Stimulated activated CD8-positive, alpha-beta memory T cell treated with anti-CD3 and anti-CD28 coated beads, Interleukin-15, amount 100 ng/mL, for 24 hours (primary cell): ENCODE data around the gene SLC4A5.
"Not testable (repeated sequence)": the region's sequence is repeated elsewhere in the genome, so short reads cannot be mapped to it uniquely, and the experiment has no call there.

ENCODE experiments used
- DNase-seq: peaks from one replicate; pipeline ENCODE4 v3.0.0-alpha.2; 2020; ENCODE audit warnings: low read depth

SLC4A5 gene

DNA sequence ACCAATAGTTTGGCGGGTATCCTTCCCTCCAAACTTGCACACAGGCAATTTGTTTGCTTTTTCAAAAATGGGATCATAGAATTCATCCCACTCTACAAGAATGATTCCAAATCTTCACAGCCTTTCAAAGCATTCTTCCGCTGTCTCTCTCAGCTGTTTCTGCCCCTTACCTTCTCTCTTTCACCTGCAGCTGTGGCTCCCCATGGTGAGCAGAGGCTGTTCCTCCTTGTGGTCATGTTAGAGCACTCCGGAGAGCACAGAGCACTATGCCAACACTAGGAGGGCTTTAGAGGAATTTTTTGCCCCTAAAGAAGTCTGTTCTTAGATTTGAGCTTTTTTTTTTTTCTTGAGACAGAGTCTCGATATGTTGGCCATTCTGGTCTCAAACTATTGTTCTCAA lies 114.4 kb downstream of the SLC4A5 start:
- no peak for DNase-seq

DNA sequence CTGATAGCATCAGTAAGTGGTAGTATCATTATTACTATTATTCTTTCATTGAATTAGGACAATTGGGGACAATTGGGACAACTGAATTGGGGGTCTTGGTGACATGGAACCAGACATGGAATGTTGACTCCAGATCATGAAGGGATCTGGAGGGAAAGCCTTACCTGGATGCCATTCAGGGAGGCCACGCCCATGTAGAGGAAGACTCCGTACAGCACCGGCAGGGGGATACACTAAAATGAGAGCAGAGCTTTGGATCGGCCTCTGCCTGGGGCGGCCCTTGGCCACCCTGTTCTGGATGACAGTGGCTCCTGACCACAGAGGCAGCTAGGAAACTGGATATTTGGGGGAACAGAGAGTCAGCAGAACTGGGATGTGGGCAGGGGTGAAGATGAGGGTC lies 115.6 kb downstream of the SLC4A5 start:
- no peak for DNase-seq

DNA sequence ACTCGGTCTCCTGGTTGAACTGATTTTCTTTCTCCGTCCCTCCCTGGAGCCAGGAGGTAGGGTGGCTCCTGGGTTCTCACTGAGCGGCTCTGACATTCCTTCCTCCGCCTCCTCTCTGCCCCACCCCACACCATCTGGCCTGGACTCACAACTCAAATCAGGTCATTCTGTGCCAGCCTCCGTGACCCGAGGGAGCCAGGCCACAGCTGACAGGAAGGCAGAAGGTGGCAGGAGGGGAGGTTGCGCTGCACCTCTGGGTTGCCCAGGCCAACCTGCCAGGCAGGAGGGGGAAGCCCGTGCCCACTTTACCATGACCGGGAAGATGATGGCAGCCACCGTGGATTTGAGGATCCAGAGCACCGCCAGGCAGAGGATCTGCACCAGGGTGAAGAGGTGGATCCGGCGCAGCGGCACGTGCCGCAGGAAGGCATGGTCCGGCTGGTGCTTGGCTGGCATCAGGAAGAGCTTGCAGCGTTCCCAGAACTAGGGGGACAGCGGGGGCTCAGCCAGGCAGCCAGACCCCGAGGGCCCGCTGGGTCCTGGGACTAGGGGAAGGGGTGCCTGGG lies 116.5 kb downstream of the SLC4A5 start:
- no peak for DNase-seq

DNA sequence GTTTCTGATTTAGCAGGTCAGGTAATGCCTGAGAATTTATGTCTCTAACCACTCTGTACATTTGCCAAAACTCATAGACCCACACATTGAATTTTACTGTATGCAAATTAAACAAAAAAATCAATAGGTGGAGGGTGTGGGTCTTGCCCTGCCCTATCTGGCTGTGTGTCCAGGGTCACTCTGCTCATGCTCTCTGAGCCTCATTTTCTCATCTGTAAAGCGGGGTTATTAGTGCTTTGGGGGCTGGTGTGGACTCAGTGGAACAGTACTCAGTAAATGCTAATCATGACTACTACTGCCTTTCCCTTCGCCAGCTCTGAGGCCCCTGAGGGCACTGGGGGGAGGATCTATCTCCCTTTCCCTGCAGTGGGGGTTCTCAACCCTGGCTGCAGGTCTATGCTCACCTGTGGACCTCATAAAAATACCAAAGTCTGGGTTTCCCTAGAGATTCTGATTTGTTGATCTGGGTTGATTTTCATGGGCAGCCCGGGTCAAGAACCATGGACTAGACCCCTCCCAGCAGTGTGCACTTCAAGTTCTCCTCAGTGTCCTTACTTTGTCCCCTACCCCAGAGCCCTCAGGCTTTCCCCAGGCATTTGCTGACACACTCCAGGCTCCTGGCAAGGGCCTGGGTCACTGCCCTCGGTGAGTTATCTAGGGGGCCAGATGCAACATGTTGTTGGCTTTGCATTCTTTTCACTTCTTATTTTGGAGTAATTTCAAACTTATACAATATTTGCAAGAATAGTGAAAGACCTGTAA lies 117.3 kb downstream of the SLC4A5 start:
- DNase-seq, result no peak

DNA sequence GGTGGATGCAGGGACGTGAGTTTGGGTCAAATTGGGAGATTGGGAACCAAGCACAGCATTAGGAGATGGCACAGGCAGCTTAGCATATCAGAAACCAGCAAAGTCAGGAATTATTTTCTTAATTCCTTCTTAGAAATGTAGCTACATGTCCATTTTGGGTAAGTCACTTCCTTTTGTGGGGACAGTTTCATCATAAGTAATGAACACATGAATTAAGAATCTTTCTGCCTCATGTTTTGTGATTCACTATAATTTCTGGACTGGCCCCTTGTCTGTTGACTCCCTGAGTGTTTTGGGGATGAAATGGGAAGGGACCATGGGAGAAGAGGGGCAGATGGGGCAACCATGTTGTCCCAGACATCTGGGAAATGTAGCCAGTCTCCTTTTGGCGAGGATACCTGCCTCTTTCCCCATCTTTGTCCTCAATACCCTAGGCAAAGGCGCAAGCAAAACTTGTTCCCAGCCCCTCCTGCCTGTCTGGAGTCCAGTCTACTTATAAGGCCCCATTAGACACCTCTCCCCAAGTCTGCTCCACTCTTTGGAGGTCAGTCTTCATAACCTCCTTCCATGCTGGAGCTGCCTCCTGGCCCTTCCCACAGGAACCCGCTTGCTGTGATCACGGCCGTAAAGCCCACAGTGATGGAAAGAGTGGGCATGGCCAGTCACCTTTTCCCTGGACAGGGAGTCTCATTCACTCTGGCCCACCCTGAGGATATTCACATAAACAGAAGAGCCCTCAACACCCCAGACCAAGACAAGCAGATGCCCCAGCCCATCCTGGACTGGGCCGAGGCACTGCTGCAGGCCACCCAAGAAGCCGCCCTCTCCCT lies 119.1 kb downstream of the SLC4A5 start:
- no peak for DNase-seq

DNA sequence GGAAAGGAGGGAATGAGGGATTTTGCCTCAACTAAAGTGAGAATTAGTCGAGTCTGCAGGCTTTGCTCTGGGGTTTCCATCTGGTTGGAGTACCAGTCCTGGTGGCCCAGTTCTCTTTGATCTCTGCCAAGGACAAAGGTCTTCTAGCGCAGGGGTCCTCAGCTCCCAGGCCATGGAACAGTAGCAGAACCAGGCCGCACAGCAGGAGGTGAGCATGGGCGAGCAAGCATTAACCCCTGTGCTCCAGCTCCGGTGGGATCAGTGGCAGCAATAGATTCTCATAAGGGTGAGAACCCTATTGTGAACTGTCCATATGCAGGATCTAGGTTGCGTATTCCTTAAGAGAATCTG lies 120.9 kb downstream of the SLC4A5 start:
- DNase-seq, result no peak

DNA sequence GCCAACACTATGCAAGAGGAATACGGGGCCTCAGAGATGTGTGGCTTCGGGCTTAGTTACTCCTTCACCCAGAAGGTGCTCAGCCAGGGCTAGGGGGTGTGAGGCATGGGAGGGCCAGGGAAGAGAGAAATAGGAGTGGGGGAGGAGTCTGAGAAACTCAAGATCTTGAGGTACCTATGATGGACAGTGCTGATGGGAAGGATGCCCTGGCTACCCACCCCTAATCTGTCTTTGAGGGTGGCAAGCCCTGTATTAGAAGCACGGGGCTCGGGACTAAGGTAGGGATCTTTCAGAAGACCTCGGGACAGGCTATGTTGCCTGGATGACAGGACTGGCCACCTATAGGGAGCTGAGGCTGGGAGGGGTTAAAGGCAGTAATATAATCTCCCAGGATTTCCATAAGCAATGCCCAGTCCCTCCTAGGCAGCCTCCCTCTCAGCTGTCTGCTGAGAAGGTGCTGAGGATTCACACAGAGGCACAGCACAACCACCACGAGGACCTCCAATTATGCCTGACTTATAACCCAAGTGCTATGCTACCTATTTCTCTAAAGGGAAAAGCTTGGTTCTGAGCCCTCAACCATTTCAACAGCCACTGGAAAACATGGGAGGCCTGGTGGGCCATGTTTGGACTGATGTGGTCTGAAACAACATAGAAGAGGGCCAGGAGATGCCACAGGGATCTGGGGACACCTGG lies 121.5 kb downstream of the SLC4A5 start:
- no peak for DNase-seq

DNA sequence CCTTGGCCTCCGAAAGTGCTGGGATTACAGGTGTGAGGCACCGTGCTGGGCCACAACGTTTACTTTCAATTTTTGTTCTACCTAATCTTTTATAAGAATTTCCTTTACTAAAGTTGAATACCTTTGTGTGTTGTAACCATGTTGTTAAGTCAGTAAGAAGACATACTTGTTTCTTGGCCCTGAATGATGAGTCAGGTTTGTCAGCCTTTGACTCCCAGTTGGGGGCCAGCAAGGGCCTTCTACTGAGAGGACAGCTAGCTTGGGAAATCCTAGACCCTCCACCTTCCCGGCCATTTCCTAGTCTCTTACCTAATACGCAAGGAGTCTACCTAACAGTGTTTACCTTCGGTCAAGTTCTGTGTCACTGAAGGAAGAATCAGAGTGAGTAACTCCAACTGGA lies 122.1 kb downstream of the SLC4A5 start:
- no peak for DNase-seq

DNA sequence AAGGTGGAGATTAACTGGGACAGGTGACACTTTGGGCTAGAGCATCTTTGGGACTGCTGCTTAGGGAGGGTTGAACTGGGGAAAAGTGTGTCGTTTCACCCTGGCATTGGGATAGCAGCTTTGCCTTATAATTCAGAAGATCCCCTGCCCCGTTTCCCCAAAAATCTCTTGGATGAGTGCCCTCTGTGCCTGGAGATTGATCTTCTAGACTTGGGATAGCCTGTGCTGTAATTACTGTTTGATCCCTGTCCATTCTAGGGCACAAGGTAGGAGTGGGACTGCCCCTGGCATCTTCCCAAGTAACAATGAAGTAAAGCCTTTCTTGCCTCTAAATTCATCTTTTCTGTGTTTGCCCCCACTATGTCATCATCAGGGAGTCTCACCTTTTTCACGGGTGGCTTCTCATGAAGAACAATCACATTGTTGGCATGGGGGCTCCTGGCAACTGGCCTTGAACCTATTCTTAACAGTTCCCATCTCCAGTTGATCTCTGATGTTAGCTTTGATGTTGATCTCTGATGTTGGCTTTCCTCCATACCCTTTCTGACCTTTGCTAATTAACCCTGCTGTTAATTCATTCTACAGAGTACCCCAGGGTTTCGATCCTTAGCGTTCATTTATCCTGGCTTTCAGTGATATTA lies 123.2 kb downstream of the SLC4A5 start:
- no peak for DNase-seq

DNA sequence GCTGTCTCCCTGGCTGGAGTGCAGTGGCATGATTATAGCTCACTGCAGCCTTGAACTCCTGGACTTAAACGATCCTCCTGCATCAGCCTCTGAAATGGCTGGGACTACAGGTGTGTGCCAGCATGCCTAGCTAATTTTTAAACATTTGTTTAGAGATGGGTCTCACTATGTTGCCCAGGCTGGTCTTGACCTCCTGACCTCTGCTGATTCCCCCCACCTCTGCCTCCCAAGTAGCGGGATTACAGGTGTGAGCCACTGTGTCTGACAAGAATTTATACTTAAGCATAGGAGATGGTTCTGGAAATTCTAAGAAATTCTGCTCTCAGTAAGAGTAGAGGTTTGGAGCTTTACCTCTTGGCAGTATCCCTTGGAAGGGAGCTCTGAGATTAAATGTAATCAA lies 126.6 kb downstream of the SLC4A5 start:
- DNase-seq, result no peak

DNA sequence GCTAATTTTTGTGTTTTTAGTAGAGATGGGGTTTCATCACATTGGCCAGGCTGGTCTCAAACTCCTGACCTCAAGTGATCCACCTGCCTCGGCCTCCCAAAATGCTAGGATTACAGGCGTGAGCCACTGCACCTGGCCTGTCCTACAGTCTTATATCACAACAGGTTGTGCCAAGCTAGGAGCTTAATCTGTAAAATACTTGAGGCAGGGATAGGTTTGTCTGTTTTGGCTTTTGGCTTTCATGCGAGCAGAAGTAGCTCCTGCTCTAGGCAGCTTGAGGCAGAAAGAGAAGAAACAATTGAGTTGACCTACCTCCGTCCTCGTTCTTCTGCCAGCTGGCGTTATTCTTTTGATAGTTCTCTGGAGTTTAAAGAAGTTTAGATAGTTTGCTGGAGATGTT lies 127.4 kb downstream of the SLC4A5 start:
- not testable (repeated sequence) for DNase-seq

DNA sequence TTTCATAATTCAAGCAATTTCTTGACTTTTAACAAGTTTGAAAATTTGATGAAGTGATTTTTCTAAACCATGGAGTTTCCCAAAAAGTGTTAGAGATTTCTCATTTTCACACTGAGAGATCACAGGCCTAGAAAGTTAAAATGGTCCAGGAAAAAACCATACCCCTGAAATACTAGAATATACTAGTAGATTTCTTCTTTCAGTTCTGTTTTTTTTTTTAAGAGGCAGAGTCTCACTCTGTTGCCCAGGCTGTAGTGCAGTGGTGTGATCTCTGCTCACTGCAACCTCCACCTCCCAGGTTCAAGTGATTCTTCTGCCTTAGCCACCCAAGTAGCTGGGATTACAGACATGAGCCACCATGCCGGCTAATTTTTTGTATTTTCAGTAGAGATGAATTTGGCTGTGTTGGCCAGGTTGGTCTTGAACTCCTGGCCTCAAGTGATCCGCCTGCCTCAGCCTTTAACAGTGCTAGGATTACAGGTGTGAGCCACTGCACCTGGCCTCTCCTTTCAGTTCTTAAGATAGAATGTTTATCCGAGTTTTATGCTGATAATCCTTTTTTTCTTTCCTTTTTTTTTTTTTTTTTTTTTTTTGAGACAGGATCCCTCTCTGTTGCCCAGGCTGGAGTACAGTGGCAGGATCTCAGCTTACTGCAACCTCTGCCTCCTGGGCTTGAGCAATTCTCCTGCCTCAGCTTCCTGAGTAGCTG lies 130.4 kb downstream of the SLC4A5 start:
- DNase-seq, result no peak

DNA sequence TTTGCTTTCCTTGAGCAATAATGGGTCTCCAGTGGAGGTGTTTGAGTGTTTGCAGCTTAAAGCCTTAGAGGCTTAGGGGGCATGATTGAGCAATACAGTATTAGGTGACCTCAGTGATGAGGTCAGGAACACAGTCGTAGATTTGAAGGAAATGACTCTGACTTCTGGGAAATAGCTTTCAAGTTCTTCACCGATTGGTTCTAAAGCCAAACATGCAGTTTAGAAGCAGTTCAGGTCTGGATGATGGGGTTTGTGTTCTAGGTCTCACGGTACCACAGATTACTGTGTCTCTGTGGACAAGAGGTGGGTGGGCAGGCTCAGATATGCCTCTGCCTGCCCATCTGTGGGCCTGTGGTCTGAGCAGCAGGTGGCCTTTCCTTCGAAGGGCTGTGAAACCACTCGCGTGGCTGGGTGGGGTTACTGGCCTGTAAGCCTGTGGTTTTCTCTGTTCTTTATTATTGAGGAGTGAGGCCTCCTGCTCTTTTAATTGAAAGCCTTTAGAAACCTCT lies 137.0 kb downstream of the SLC4A5 start:
- no peak for DNase-seq

DNA sequence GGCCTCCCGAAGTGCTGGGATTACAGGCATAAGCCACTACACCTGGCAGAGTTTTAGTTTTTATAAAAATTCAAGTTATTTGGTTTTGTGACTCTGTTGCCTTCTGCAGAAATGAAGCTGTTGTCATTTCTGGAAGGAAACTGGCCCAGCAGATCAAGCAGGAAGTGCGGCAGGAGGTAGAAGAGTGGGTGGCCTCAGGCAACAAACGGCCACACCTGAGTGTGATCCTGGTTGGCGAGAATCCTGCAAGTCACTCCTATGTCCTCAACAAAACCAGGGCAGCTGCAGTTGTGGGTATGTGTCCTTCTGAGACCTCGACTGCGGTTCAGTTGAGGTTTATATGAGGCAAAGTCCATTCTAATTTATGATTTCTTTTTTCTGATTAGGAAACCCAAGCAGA lies 137.6 kb downstream of the SLC4A5 start:
- DNase-seq, result no peak

DNA sequence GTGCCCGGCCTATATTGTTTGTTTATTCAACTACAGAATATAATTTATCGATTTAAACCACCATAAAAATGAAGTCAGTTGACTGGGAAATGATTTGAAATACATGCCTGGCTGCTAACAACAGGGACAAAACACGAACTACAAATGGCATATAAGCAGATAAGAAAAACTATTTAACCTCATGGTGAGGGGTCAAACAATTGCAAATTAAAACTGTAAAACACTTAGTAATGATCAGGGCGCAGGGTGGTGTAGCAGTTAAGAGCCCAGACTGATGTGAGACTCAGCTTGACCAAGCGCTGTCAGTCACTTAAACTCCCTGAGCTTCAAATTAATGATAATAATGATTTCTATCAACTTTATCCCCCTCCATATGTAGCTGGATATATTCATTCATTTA lies 138.1 kb downstream of the SLC4A5 start:
- no peak for DNase-seq

DNA sequence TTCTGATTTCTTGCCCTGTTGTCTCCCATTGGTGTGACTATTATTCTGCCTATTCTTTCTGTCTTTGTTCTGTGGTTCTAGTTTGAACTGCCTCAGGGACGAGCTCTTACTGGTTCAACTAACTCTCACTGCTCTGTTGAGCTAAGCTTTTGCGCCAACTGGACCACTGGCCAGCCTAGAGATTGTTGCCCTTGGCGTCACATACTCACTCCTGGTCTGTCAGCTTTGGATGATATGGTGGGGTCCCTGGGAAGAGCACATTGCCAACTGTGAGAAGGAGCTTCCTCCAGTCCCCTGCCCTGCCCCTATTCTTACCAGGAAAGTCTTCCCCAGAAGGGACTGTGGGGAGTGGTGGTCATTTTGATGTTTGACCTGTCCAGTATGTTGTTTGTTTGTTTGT lies 138.8 kb downstream of the SLC4A5 start:
- no peak for DNase-seq

DNA sequence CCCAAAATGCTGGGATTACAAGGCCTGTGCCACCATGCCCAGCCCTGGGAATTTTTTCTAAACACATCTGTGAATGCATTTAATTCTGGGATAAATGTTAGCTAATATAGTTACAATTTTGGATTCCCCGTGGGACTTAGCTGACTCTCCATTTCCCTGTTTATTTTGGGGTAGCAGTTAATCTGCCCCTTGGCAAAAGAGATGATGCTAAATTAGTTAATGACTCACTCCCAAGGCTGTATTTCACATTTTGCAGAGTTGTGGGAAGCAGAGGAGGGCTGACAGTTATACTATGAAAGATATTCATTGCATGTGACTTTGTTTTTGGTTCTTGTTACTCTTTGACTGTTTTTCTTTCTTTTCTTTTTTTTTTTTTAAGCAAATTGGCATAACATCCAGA lies 141.6 kb downstream of the SLC4A5 start:
- no peak for DNase-seq

DNA sequence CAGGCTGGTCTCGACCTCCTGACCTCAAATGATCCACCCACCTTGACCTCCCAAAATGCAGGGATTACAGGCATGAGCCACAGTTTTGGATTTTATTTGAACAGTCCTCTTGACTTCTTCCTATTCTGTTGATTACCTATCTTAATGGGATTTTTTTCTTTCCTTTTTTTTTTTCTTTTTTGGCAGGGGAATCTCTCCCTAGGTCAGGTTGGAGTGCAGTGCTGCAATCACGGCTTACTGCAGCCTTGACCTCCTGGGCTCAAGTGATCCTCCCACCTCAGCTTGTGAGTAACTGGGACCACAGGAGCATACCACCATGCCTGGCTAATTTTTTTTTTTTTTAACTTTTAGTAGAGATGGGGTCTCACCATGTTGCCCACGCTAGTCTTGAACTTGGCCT lies 142.0 kb downstream of the SLC4A5 start:
- no peak for DNase-seq

DNA sequence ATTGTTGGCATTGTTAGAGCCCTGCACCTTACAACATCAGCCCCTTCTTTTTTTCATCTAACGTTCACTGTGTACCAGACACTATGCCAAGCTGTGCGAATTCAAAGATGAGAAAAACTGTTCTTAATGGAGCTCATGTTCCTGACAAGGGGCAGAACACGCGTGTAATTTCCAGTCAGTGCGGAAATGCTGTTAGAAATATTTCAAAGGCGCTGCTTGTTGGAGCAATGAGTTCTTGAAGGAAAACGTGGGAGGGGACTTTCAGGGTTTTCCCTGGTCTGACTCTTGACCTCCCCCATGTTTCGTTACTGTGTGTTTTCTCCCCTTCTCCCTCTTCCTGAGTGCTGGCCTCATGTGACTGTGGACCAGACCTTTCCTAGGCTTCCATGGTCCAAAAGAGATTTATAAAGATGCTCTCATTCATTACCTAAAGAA lies 143.3 kb downstream of the SLC4A5 start:
- no peak for DNase-seq

DNA sequence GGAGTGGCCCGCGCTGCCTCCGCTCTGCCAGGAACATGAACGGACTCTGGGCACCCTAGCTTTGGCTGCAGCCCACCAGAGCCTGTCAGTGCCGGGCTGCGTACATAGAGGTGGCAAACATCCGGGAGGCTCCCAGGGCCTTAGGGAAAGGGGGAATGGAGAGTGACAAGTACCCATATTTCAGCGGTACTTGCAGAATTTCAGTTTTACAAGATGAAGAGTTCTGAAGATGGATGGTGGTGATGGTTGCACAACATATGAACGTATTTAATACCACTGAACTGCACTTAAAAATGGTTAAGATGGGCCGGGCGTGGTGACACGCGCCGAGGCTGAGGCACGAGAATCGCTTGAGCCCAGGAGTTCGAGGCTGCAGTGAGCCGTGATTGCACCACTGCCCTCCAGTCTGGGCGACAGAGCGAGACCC lies 143.9 kb downstream of the SLC4A5 start:
- DNase-seq, result no peak
